ENCODE results near the gene KLK10.

Gene KLK10

DNA sequence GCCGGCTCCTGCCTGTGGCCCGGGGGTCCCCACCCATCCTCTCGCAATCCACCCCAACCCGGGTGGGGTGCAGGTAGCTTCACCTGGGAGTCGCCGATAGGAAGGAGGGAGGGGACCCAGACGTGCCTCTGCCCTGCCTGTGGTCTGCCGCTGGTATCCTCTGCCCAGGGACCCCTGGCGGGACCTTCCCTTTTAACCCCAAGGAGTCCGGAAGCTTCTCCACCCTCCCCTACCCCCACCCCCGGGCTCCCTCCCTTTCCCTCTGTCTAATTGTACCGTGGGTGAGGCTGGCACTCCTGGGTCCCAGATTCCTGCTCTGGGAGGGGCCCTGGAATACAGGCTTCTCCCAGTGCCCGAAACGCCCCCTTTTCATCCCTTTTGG is at the start of gene KLK10:
TSS of gene KLK10 (minus strand) at position 166 of the 382 bp plus-strand sequence. CDS start 579 bp downstream, outside the sequence.
- DNase-seq = no peak

DNA sequence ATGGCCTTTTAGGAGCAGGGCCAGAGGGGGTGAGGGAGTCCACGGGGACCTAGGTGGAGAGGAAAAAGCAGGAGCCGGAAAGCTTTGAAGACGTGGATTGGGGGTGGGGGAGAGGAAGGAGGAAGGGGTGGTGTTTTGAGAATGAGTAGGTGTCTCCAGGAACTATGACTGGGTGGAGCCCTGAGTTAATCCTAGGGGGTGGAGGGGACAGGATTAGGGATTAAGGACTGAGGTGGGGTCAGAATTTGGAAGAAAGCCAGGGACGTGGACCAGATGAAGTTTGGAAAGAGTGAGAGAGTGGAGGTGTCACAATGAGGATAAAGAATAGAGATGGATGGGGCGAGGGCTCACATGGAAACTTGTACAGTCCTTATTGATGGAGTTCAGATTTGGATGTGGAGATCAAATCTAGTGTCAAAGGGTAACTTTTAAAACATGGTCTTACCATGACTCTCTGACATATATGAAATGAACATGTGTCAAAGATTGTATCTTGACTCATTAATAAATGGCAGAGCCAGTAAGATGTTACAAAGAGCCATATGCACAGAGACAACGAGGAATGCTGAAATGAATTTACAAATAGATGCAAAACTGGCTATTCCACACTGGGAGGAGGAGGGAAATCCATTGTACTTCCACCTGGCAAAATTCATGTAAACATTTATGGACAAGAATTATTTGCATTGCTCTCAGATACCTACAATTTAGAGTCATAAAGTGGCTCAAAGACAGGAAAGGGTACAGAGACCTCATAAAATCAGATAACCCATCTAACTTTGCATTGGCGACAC is 47.1 kb upstream of the KLK10 start:
- DNase-seq = no peak

- no peak for DNase-seq
Observed at GRCh38 chr19:51065221-51065960, 45.9 kb upstream of the KLK10 start.

DNA sequence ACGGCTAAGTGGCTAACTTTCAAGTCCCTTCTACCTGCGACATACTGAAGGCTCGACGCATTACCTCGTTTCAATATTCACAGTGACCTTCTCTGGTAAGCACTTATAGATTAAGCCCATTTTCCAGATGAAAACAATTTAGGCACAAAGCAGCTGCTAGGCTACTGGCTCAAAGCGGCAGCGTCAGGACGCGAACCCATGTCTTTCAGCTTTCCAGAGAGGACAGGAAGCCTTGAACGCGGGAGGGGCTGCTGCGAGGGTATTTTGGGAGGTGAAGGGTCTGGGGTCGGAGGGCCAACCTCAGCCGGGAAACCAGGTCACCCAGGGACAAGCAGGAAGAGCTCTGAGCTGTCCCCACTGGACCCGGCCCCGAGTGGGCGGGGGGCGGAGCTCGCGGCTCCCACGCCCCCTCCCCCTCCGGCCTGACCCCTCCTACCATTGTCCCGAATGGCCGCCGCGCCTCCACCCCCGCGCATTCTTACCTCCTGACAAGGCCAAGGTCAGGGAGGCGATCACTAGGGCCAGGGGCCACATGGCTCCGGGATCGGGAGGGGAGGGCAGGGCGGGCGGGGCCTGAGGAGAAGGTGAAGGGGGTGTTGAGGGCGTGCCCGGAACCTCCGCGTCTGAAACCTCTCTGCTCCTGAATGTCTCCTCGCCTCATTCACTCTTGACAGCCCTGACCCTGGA is 45.2 kb upstream of the KLK10 start, which contains the start of gene KLK13:
TSS of gene KLK13 (minus strand) at position 559 of the 687 bp plus-strand sequence. CDS start at position 534, 25 bp downstream.
- no peak for DNase-seq

GRCh38 chr19:51063664-51064063 is 44.2 kb upstream of the KLK10 start:
- DNase-seq = no peak

DNA sequence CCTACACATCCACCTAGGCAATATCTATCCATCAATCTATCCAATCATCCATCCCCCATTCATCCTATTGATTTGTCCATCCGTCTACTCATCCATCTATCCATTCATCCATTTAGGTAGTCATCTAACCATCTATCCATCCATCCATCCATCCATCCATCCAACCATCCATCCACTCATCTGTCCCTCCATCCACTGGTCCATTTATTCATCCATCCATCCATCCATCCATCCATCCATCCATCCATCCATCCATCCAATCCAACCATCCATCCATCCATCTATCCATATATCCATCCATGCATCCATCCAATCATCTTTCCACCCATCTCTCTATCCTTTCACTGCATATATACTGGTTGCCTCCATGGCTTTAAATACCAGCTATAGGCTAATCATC is 41.5 kb upstream of the KLK10 start:
- DNase-seq = no peak

DNA sequence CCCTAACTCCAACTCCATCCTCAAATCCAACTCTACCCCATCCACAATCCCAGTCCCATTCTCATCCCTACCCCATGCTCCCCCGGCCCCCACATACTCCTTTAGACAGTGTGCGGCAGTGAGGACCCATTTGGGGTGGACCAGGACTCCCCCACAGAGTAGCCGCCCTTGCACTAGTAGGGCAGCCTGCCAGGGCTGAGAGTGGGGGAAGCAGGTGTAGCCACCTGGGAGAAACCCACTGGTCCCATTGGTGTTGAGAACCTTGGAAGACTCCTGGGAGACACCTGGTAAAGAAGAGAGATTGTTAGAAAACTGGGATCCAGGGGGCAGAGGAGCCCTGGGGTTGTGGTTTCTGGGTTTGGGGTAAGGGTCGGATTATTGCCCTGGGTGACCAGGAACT is 40.8 kb upstream of the KLK10 start:
- DNase-seq = no peak

DNA sequence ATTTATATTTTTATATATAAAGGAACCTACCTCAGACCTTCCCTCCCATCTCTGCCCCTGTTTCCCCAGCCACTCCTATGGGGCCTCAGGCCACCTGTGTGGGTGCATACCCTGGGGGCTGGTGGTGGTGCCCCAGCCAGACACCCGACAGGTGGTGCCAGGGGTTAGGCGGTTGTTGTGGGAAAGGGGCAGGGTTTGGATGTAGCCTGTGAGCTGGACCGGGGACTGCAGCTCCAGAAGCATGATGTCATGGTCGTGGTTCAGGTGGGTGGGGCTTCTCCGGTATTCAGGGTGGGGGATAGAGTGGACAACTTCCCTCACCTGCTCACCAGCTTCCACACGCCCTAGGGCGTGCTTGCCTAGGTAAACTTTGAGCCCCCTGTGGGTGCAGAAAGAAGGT is 40.2 kb upstream of the KLK10 start:
- no peak for DNase-seq

GRCh38 chr19:51055866-51056265 is 36.4 kb upstream of the KLK10 start:
- no peak for DNase-seq

- no peak for DNase-seq
Observed at GRCh38 chr19:51047031-51047335, 27.5 kb upstream of the KLK10 start.

- no peak for DNase-seq
Observed at GRCh38 chr19:51044327-51044726, 24.8 kb upstream of the KLK10 start.

GRCh38 chr19:51043497-51043896 is 24.0 kb upstream of the KLK10 start:
- DNase-seq = no peak

DNA sequence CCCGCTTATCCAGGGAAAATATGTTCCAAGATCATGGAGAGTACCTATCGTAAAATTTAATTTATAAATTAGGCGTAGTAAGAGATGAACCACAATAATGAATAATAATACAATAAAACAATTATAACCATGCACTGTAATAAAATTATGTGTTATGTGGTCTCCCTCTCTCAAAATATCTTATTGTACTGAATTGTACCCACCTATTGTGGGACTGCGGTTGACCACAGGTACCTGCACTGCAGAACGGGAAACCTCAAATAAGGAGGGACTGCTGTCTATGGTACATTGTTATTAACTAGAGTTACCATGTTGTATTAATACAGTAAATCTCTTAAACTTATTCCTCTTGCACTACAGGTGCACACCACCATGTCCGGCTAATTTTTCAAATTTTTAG is 20.6 kb upstream of the KLK10 start:
- DNase-seq = no peak

GRCh38 chr19:51036519-51036918 is 17.0 kb upstream of the KLK10 start:
- DNase-seq = no peak

- no peak for DNase-seq
Observed at GRCh38 chr19:51034704-51035103, 15.2 kb upstream of the KLK10 start, which contains the start of gene KLK12. Gene KLK12 (minus strand): TSS chr19:51035002. CDS start chr19:51034621, 381 bp downstream.

- DNase-seq = no peak
Observed at GRCh38 chr19:51031880-51032225, 12.3 kb upstream of the KLK10 start.

GRCh38 chr19:51031220-51031879 is 11.8 kb upstream of the KLK10 start:
- DNase-seq = no peak

DNA sequence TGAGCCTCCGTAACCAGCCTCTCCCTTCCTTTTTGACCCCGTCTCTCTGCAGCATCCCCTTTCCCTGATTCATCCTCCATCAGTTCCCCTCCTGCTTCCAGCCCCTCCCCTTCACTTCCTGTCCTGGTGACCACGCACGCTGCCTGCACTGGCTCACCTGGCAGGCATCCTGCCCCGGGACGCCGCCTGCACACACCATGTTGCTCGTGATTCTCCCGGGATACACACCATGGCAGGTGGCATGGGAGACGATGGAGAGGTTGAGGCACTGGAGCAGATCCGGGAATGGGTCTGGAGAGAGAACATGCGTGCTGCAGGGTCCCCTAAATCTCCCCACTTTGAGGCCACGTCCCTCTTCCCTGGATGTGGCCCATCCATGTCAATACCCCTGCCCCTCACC is 11.1 kb upstream of the KLK10 start:
- no peak for DNase-seq

GRCh38 chr19:51029718-51030117 is 10.2 kb upstream of the KLK10 start:
- DNase-seq = no peak

DNA sequence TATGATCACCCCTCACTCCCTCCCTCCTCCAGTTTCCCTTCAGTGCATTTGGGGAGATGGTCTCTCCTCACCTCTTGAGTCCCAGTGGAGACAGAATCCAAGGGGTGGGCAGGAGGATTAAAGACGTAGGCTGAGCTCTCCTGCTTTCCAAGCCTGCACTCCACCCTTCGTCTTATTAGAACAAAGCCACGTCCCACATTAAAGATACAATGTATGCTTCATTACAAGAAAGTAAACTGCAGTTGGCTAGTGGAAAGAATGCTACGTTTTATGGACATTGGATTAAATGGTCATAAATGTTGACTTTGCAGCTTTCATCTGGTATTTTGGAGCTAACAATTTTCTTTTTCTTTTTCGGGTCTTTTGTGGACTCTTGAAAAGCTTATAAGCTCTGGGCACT is 8.4 kb upstream of the KLK10 start:
- DNase-seq = no peak

- DNase-seq = no peak
Observed at GRCh38 chr19:51027126-51027806, 7.8 kb upstream of the KLK10 start.

GRCh38 chr19:51026554-51026831 is 7.0 kb upstream of the KLK10 start, which contains the start of gene KLK11:
Gene KLK11 (minus strand): TSS chr19:51026616. CDS start chr19:51025631, 985 bp downstream.
- DNase-seq = no peak

Data from activated gamma-delta T cell treated with Interleukin-2 at 50 U/mL for 16 hours (primary cell).